ENCODE measurements around the gene CMTM4.

GRCh38 chr16:66711581-66711980 is 15.0 kb upstream of the CMTM4 start:
- TF ChIP-seq CREB5 (CRISPR knock-in tag; IDR thresholded peaks at IDR 0.05; ENCODE audit: low read depth) = no peak
- TF ChIP-seq ZNF70 (CRISPR knock-in tag; IDR thresholded peaks at IDR 0.05) = no peak
- no peak for TF ChIP-seq BACH2 (CRISPR knock-in tag; IDR thresholded peaks at IDR 0.05; ENCODE audit: borderline replicate concordance)
- no peak for TF ChIP-seq ARNTL (CRISPR knock-in tag; IDR thresholded peaks at IDR 0.05; ENCODE audit: borderline replicate concordance, low read depth)
- no peak for TF ChIP-seq CSRNP3 (CRISPR knock-in tag; IDR thresholded peaks at IDR 0.05)
- no peak for TF ChIP-seq TOX (CRISPR knock-in tag; IDR thresholded peaks at IDR 0.05; ENCODE audit: borderline replicate concordance)
- TF ChIP-seq OSR1 (CRISPR knock-in tag; IDR thresholded peaks at IDR 0.05) = no peak
- no peak for TF ChIP-seq TSHZ2 (CRISPR knock-in tag; IDR thresholded peaks at IDR 0.05)
- no peak for TF ChIP-seq ZC3H10 (CRISPR knock-in tag; IDR thresholded peaks at IDR 0.05)
